Choroid plexus epithelial cell (primary cell): Measurements from ENCODE around the gene TEAD1.

Experiments used
- DNase-seq: peaks from one replicate; pipeline ENCODE4 v3.0.0-alpha.2; 2010; ENCODE audit warnings: low read depth
- H3K4me3 ChIP-seq: 2 replicates; pipeline ENCODE4 v1.5.1; 2011; ENCODE audit warnings: low read depth, mild to moderate bottlenecking, control low read depth, low read length, moderate library complexity
- TF ChIP-seq, protein P1 (sequence below): conservative IDR thresholded peaks from 2 replicates; pipeline ENCODE4 v1.5.1; 2011; ENCODE audit warnings: low read depth, mild to moderate bottlenecking, control low read depth, inconsistent platforms, low read length, moderate library complexity

The TEAD1 gene

GRCh38 chr11:12631651-12632050, 42.6 kb upstream of the TEAD1 start:
- DNase-seq = no peak
- TF ChIP-seq, protein P1, sequence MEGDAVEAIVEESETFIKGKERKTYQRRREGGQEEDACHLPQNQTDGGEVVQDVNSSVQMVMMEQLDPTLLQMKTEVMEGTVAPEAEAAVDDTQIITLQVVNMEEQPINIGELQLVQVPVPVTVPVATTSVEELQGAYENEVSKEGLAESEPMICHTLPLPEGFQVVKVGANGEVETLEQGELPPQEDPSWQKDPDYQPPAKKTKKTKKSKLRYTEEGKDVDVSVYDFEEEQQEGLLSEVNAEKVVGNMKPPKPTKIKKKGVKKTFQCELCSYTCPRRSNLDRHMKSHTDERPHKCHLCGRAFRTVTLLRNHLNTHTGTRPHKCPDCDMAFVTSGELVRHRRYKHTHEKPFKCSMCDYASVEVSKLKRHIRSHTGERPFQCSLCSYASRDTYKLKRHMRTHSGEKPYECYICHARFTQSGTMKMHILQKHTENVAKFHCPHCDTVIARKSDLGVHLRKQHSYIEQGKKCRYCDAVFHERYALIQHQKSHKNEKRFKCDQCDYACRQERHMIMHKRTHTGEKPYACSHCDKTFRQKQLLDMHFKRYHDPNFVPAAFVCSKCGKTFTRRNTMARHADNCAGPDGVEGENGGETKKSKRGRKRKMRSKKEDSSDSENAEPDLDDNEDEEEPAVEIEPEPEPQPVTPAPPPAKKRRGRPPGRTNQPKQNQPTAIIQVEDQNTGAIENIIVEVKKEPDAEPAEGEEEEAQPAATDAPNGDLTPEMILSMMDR = no peak
- no peak overlapping the region for H3K4me3 ChIP-seq

DNA sequence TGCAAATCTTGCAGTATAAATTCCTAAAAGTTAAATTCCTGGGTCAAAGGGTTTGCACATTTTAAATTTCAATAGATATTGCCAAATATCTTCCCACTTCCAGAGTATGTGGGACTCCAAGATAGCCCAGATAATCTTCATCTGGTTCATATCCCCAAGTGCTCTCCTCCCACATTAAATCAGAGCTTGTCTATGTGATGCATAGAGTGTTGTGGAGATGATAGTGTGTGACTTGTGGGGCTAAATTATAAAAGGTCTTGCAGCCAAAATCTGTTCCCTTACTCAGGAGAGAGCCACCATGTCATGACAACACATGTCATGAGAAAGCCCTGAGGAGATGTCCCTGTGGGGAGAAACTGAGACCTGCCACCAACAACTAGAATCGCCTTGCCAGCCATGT, 39.9 kb upstream of the TEAD1 start:
- no peak overlapping the region for H3K4me3 ChIP-seq
- TF ChIP-seq, protein P1 = no peak
- DNase-seq = no peak

GRCh38 chr11:12636871-12637410, 37.3 kb upstream of the TEAD1 start:
- TF ChIP-seq, protein P1 = no peak
- no peak for DNase-seq
- H3K4me3 ChIP-seq = no peak overlapping the region

DNA sequence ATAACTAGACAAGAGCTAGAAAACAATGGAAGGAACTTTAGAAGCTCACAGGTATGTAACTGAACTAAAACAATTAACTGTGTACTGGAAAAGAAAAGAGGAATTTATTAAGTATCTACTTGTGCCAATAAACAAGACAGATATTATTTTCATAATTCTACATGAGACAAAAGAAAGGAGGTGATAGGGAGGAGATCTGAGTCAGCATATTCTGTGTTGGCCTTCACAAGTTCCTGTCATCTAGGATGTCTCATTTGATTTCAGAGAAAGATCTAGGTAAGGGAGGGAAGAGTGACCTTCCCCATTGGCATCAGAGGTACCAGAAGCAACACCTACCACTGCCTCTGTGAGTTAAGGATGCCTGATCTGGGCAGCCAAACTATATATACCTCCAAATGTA, 34.8 kb upstream of the TEAD1 start:
- no peak for DNase-seq
- no peak overlapping the region for H3K4me3 ChIP-seq
- TF ChIP-seq, protein P1 = no peak

DNA sequence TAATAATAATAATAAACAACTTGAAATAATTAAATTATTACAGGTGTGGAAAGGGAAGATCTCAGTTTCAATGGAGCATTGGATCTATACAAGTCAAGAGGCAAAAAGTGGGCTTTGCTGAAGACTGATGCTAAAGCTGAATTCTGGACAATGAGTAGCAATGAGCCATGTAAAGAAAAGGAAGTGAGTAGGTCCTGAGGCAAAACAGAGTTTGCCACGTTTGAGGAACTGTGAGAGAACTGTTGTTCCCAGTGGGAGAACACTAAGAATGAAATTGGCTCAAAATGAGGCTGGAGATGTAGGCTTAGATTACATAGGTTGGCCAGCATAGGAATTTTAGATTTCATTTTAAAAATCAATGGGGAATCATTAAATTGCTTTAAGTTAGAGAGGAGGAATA, 33.9 kb upstream of the TEAD1 start:
- no peak for DNase-seq
- TF ChIP-seq, protein P1 = no peak

DNA sequence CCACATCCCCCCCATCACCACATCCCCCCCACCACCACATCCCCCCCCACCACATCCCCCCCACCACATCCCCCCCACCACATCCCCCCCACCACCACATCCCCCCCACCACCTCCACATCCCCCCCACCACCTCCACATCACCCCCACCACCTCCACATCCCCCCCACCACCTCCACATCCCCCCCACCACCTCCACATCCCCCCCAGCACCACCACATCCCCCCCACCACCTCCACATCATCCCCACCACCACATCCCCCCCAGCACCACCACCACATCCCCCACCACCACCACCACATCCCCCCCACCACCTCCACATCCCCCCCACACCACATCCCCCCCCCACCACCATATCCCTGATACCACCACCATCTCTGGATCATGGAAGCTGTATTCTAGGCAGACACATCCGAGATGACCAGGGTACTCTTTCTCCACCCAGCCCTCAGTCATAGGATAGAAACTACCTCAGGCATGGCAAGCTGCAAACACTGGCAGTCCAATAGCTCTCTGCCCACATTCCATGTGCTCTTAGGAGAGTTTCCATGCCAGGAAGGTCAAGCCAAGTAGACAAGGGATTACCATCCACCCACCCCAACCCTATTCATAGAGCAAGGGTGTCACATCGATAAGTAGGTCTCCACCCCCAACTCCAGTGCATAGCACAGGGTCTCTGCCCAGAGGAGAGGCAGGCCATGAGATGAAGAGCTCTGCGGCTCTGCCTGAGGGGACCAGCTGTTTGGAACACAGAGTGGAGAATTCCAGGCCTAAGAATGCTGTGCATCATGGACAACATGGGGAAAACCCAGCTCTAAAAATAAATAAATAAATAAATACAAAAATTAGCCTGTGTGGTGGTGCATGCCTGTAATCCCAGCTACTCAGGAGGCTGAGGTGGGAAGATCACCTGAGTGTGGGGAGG, 33.0 kb upstream of the TEAD1 start:
- no peak for DNase-seq
- TF ChIP-seq, protein P1 = no peak
- H3K4me3 ChIP-seq = no peak overlapping the region

More for the DNA sequence above, 33.9 kb upstream of the TEAD1 start:
- H3K4me3 ChIP-seq = no peak overlapping the region

DNA sequence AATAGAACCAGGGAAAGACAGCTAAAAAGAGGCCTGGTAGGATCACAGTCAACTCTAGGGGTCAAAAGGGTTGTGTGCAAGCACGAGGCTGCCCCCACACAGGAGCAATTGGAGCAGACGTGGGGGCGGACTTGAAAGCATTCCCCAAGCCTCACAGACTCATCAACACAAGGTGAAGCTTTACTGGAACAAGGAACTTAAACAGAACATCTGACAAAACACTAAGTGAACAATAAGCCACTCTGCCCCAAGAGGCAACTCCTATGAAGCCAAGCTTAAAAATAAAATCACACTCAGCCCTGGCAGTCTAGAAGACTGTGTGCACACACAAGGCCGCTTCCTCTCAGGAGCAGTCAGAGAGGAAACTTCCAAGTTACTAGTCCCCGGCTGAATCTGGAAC, 32.2 kb upstream of the TEAD1 start:
- peak; percentile 69 for DNase-seq
- no peak overlapping the region for H3K4me3 ChIP-seq
- TF ChIP-seq, protein P1 = peak; percentile 11
